HG03460 (cell line): ENCODE measurements around the gene TEX38.
"Not testable (repeated sequence)": the region's sequence is repeated elsewhere in the genome, so short reads cannot be mapped to it uniquely, and the experiment has no call there.

Source experiments
- ATAC-seq: cut with Tn5 transposase; IDR thresholded peaks from one replicate; pipeline ENCODE4 v1.9.1; 2021; ENCODE audit not compliant: unreplicated experiment

Gene TEX38

GRCh38 chr1:46671554-46671953 is at the start of gene TEX38:
TSS of gene TEX38 (plus strand) at chr1:46671854. CDS start at chr1:46671935, 81 bp downstream.
- ATAC-seq, result no peak

GRCh38 chr1:46621930-46622329 is 49.7 kb upstream of the TEX38 start:
- no peak for ATAC-seq

GRCh38 chr1:46622344-46622743 is 49.3 kb upstream of the TEX38 start:
- no peak for ATAC-seq

- no peak for ATAC-seq
Observed at GRCh38 chr1:46623743-46624644, 47.7 kb upstream of the TEX38 start.

- no peak for ATAC-seq
Observed at GRCh38 chr1:46630719-46631118, 40.9 kb upstream of the TEX38 start.

GRCh38 chr1:46635205-46635604 is 36.4 kb upstream of the TEX38 start:
- ATAC-seq, result no peak

GRCh38 chr1:46637444-46638083 is 34.1 kb upstream of the TEX38 start:
- ATAC-seq, result no peak

GRCh38 chr1:46638921-46639320 is 32.7 kb upstream of the TEX38 start:
- no peak for ATAC-seq

- ATAC-seq, result no peak
Observed at GRCh38 chr1:46639547-46639946, 32.1 kb upstream of the TEX38 start.

GRCh38 chr1:46642115-46642680 is 29.5 kb upstream of the TEX38 start:
- ATAC-seq, result no peak

- ATAC-seq, result no peak
Observed at GRCh38 chr1:46643368-46643775, 28.3 kb upstream of the TEX38 start.

- ATAC-seq, result no peak
Observed at GRCh38 chr1:46645815-46646214, 25.8 kb upstream of the TEX38 start.

GRCh38 chr1:46646331-46646730 is 25.3 kb upstream of the TEX38 start:
- no peak for ATAC-seq

- ATAC-seq, result no peak
Observed at GRCh38 chr1:46646844-46647243, 24.8 kb upstream of the TEX38 start.

- no peak for ATAC-seq
Observed at GRCh38 chr1:46647611-46648010, 24.0 kb upstream of the TEX38 start.

- no peak for ATAC-seq
Observed at GRCh38 chr1:46649764-46650163, 21.9 kb upstream of the TEX38 start.

GRCh38 chr1:46650491-46650890 is 21.2 kb upstream of the TEX38 start:
- ATAC-seq, result no peak

- ATAC-seq, result not testable (repeated sequence)
Observed at GRCh38 chr1:46651152-46651551, 20.5 kb upstream of the TEX38 start.

- no peak for ATAC-seq
Observed at GRCh38 chr1:46652321-46653100, 19.1 kb upstream of the TEX38 start.

GRCh38 chr1:46653405-46653958 is 18.2 kb upstream of the TEX38 start:
- no peak for ATAC-seq

- no peak for ATAC-seq
Observed at GRCh38 chr1:46654012-46654411, 17.6 kb upstream of the TEX38 start.
